OCI-LY3 (cell line): ENCODE data around the gene ZNF888.

Experiments
- H2AFZ ChIP-seq: fragments of 200-600, 300-600 bp; shearing (Covaris generic); 2 replicates; pipeline ENCODE4 v1.6.0; 2014; ENCODE audit warnings: antibody characterized with exemption, low read depth, low read length
- H3K27ac ChIP-seq: fragments of 200-600, 300-600 bp; sonication (generic); 2 replicates; pipeline ENCODE4 v1.5.1; 2014; ENCODE audit warnings: mild to moderate bottlenecking, low read length, moderate library complexity, mixed read lengths
- H3K27me3 ChIP-seq: fragments of 200-600, 300-600 bp; sonication (generic); 2 replicates; pipeline ENCODE4 v1.6.1; 2014; ENCODE audit warnings: low read depth, low read length, mixed read lengths
- H3K36me3 ChIP-seq: fragments of 200-600, 300-600 bp; sonication (generic); replicated peaks from 2 replicates; pipeline ENCODE3; 2014; ENCODE audit warnings: low read depth, low read length, mixed read lengths
- H3K4me1 ChIP-seq: fragments of 300-600, 200-600 bp; sonication (generic); 2 replicates; pipeline ENCODE4 v1.6.1; 2014; ENCODE audit warnings: low read length, mixed read lengths
- H3K4me2 ChIP-seq: fragments of 200-600, 300-600 bp; sonication (generic); 2 replicates; pipeline ENCODE4 v1.6.1; 2014; ENCODE audit warnings: low read length, mixed read lengths
- H3K4me3 ChIP-seq: fragments of 300-600, 200-600 bp; sonication (generic); 2 replicates; pipeline ENCODE4 v1.5.1; 2014; ENCODE audit warnings: antibody characterized with exemption, mild to moderate bottlenecking, low read length, moderate library complexity
- H3K79me2 ChIP-seq: fragments of 300-600, 200-600 bp; shearing (Covaris generic); 2 replicates; pipeline ENCODE4 v1.6.1; 2014; ENCODE audit warnings: mild to moderate bottlenecking, low read length, mixed read lengths
- H3K9ac ChIP-seq: fragments of 300-600, 200-600 bp; shearing (Covaris generic); 2 replicates; pipeline ENCODE4 v1.6.0; 2014; ENCODE audit warnings: mild to moderate bottlenecking, low read length, moderate library complexity
- H3K9me3 ChIP-seq: fragments of 200-600, 300-600 bp; shearing (Covaris generic); 2 replicates; pipeline ENCODE4 v1.6.1; 2014; ENCODE audit warnings: low read length, mixed read lengths; ENCODE audit not compliant: insufficient read depth
- H4K20me1 ChIP-seq: fragments of 200-600, 300-600 bp; sonication (generic); 2 replicates; pipeline ENCODE4 v1.6.1; 2016; ENCODE audit warnings: low read length, mixed read lengths; ENCODE audit not compliant: insufficient read depth
- EZH2phosphoT487 ChIP-seq: fragments of 200-600 bp; shearing (Covaris generic); IDR thresholded peaks from 2 replicates; pipeline ENCODE4 v1.6.1; 2018; ENCODE audit warnings: antibody characterized with exemption, mixed run types, low read depth
- TF ChIP-seq, protein P1 (sequence below): fragments of 200-600, 300-600 bp; sonication (generic); IDR thresholded peaks from 2 replicates; pipeline ENCODE4 v1.5.1; 2014; ENCODE audit warnings: antibody characterized with exemption, low read length, low read depth

ZNF888 gene

GRCh38 chr19:52896431-52897137 is 26.6 kb downstream of the ZNF888 start:
- H3K79me2 ChIP-seq, result peaks cover 86% of the 10 kb centered on the region
- H3K4me3 ChIP-seq, result peak overlapping the region; percentile 92
- H4K20me1 ChIP-seq, result peaks cover 25% of the 10 kb centered on the region
- peak overlapping the region; percentile 95 for H3K27ac ChIP-seq
- peak overlapping the region; percentile 96 for H3K9ac ChIP-seq
- TF ChIP-seq, protein P1, sequence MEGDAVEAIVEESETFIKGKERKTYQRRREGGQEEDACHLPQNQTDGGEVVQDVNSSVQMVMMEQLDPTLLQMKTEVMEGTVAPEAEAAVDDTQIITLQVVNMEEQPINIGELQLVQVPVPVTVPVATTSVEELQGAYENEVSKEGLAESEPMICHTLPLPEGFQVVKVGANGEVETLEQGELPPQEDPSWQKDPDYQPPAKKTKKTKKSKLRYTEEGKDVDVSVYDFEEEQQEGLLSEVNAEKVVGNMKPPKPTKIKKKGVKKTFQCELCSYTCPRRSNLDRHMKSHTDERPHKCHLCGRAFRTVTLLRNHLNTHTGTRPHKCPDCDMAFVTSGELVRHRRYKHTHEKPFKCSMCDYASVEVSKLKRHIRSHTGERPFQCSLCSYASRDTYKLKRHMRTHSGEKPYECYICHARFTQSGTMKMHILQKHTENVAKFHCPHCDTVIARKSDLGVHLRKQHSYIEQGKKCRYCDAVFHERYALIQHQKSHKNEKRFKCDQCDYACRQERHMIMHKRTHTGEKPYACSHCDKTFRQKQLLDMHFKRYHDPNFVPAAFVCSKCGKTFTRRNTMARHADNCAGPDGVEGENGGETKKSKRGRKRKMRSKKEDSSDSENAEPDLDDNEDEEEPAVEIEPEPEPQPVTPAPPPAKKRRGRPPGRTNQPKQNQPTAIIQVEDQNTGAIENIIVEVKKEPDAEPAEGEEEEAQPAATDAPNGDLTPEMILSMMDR, result no peak
- TF ChIP-seq EZH2phosphoT487, result no peak
- peak overlapping the region; percentile 63 for H3K4me2 ChIP-seq
- H3K9me3 ChIP-seq, result no peaks in the 10 kb centered on the region
- no peak overlapping the region for H2AFZ ChIP-seq
- peaks cover 30% of the 10 kb centered on the region for H3K36me3 ChIP-seq
- peaks cover 44% of the 10 kb centered on the region for H3K4me1 ChIP-seq
- no peaks in the 10 kb centered on the region for H3K27me3 ChIP-seq

GRCh38 chr19:52891336-52891735 is 31.9 kb downstream of the ZNF888 start:
- Histone ChIP-seq H3K27me3 (no peaks in the 10 kb centered on the region), H2AFZ (no peak overlapping the region), H3K36me3 (peaks cover 64% of the 10 kb centered on the region), H3K79me2 (peaks cover 60% of the 10 kb centered on the region), H3K27ac (no peak overlapping the region), H3K4me3 (no peak overlapping the region), H4K20me1 (peaks cover 30% of the 10 kb centered on the region), H3K9ac (no peak overlapping the region), H3K4me2 (no peak overlapping the region), H3K4me1 (peaks cover 5% of the 10 kb centered on the region; the same call in 1 of the 2 replicates), H3K9me3 (0 out of 2 replicates have a peak, but pooled peaks cover 3% of the 10 kb centered on the region)
- TF ChIP-seq, protein P1, result no peak
- TF ChIP-seq EZH2phosphoT487, result no peak

GRCh38 chr19:52889931-52890330 is 33.3 kb downstream of the ZNF888 start:
- TF ChIP-seq, protein P1, result no peak
- TF ChIP-seq EZH2phosphoT487, result no peak
- peaks cover 68% of the 10 kb centered on the region for H3K36me3 ChIP-seq
- H3K79me2 ChIP-seq, result peaks cover 51% of the 10 kb centered on the region
- peaks cover 30% of the 10 kb centered on the region for H4K20me1 ChIP-seq
- 0 out of 2 replicates have a peak, but pooled peaks cover 5% of the 10 kb centered on the region for H3K9me3 ChIP-seq
- no peak overlapping the region for H2AFZ ChIP-seq
- no peak overlapping the region for H3K4me3 ChIP-seq
- no peak overlapping the region for H3K9ac ChIP-seq
- no peak overlapping the region for H3K27ac ChIP-seq
- H3K4me1 ChIP-seq, result no peaks in the 10 kb centered on the region
- no peaks in the 10 kb centered on the region for H3K27me3 ChIP-seq
- no peak overlapping the region for H3K4me2 ChIP-seq

GRCh38 chr19:52889076-52889475 is 34.2 kb downstream of the ZNF888 start:
- no peak overlapping the region for H3K4me3 ChIP-seq
- H3K9me3 ChIP-seq, result peaks cover 7% of the 10 kb centered on the region; the same call in 1 of the 2 replicates
- no peak overlapping the region for H2AFZ ChIP-seq
- TF ChIP-seq, protein P1, result no peak
- no peak for TF ChIP-seq EZH2phosphoT487
- peaks cover 47% of the 10 kb centered on the region for H3K79me2 ChIP-seq
- no peaks in the 10 kb centered on the region for H3K4me1 ChIP-seq
- H3K9ac ChIP-seq, result no peak overlapping the region
- H3K4me2 ChIP-seq, result no peak overlapping the region
- no peak overlapping the region for H3K27ac ChIP-seq
- H3K36me3 ChIP-seq, result peaks cover 69% of the 10 kb centered on the region
- H4K20me1 ChIP-seq, result peaks cover 24% of the 10 kb centered on the region
- no peaks in the 10 kb centered on the region for H3K27me3 ChIP-seq
